Measurements from ENCODE around the gene DEFB131A. TPM values are rescaled to one million over a fixed set of nuclear protein-coding genes. Genes with fewer than 3 reads are reported as not detected.
"Not testable (repeated sequence)": the region's sequence is repeated elsewhere in the genome, so short reads cannot be mapped to it uniquely, and the experiment has no call there.

Gene DEFB131A
- total RNA-seq, 1 donor from 2014 or later: not detected

GRCh38 chr4:9494256-9495035 is 50.2 kb downstream of the DEFB131A start:
- not testable (repeated sequence) for DNase-seq (ENCODE audit: low read depth in 2 of 2)

- peak; percentile 3 to 35 for DNase-seq (ENCODE audit: low read depth in 2 of 2)
These were observed 51.2 kb downstream of the DEFB131A start for GRCh38 chr4:9495443-9495842.

GRCh38 chr4:9497575-9498467 is 53.6 kb downstream of the DEFB131A start:
- not testable (repeated sequence) for DNase-seq (ENCODE audit: low read depth in 2 of 2)

GRCh38 chr4:9498468-9499040 is 54.3 kb downstream of the DEFB131A start:
- not testable (repeated sequence) for DNase-seq (ENCODE audit: low read depth in 2 of 2)

GRCh38 chr4:9499974-9500487 is 55.8 kb downstream of the DEFB131A start:
- not testable (repeated sequence) for DNase-seq (ENCODE audit: low read depth in 2 of 2)

Other genes starting within 250 kb of the DEFB131A start
- not detected in 2 replicates for gene USP17L10, start 233.8 kb upstream of the DEFB131A start, total RNA-seq
- not detected in 2 replicates for gene USP17L11, start 229.0 kb upstream of the DEFB131A start, total RNA-seq
- gene USP17L12, start 224.3 kb upstream of the DEFB131A start, total RNA-seq: not detected in 2 replicates
- not detected in 2 replicates for gene USP17L13, start 219.5 kb upstream of the DEFB131A start, total RNA-seq
- not detected in 2 replicates for gene USP17L15, start 210.0 kb upstream of the DEFB131A start, total RNA-seq
- not detected in 2 replicates for gene USP17L17, start 200.5 kb upstream of the DEFB131A start, total RNA-seq
- gene USP17L18, start 195.8 kb upstream of the DEFB131A start, total RNA-seq: not detected in 2 replicates
- gene USP17L19, start 191.0 kb upstream of the DEFB131A start, total RNA-seq: not detected in 2 replicates
- gene USP17L20, start 186.3 kb upstream of the DEFB131A start, total RNA-seq: not detected in 2 replicates
- gene USP17L21, start 181.5 kb upstream of the DEFB131A start, total RNA-seq: not detected in 2 replicates
- gene USP17L22, start 176.8 kb upstream of the DEFB131A start, total RNA-seq: not detected in 2 replicates
- not detected in 2 replicates for gene USP17L24, start 119.2 kb upstream of the DEFB131A start, total RNA-seq
- gene USP17L25, start 114.5 kb upstream of the DEFB131A start, total RNA-seq: not detected in 2 replicates
- not detected in 2 replicates for gene USP17L26, start 109.8 kb upstream of the DEFB131A start, total RNA-seq
- not detected in 2 replicates for gene USP17L5, start 105.0 kb upstream of the DEFB131A start, total RNA-seq
- not detected in 2 replicates for gene USP17L27, start 100.3 kb upstream of the DEFB131A start, total RNA-seq
- gene USP17L28, start 95.5 kb upstream of the DEFB131A start, total RNA-seq: not detected in 2 replicates
- gene USP17L29, start 90.8 kb upstream of the DEFB131A start, total RNA-seq: not detected in 2 replicates
- not detected in 2 replicates for gene USP17L30, start 81.3 kb upstream of the DEFB131A start, total RNA-seq

All from lung microvascular endothelial cell (primary cell).